Skeletal muscle satellite cell (primary cell): ENCODE results near the gene CHRNA1.

Experiments used
- H3K27me3 ChIP-seq: 2 replicates; pipeline ENCODE4 v1.7.0; 2013; ENCODE audit warnings: low read length; ENCODE audit not compliant: control insufficient read depth, insufficient read depth
- H3K36me3 ChIP-seq: 2 replicates; pipeline ENCODE4 v1.7.0; 2013; ENCODE audit warnings: mild to moderate bottlenecking, control low read depth, low read length; ENCODE audit not compliant: insufficient read depth
- H3K4me1 ChIP-seq: 2 replicates; pipeline ENCODE4 v1.7.0; 2013; ENCODE audit warnings: low read length; ENCODE audit not compliant: control insufficient read depth, insufficient read depth
- H3K4me2 ChIP-seq: 2 replicates; pipeline ENCODE4 v1.7.0; 2013; ENCODE audit warnings: mild to moderate bottlenecking, low read length
- H3K4me3 ChIP-seq: 2 replicates; pipeline ENCODE4 v1.7.0; 2013; ENCODE audit warnings: low read length
- H3K9ac ChIP-seq: 2 replicates; pipeline ENCODE4 v1.7.0; 2013; ENCODE audit warnings: mild to moderate bottlenecking, low read depth, low read length, moderate library complexity
- H3K9me3 ChIP-seq: replicated peaks from 2 replicates; pipeline ENCODE4 v1.7.0; 2013; ENCODE audit warnings: mild to moderate bottlenecking, control low read depth, low read length

CHRNA1 gene

DNA sequence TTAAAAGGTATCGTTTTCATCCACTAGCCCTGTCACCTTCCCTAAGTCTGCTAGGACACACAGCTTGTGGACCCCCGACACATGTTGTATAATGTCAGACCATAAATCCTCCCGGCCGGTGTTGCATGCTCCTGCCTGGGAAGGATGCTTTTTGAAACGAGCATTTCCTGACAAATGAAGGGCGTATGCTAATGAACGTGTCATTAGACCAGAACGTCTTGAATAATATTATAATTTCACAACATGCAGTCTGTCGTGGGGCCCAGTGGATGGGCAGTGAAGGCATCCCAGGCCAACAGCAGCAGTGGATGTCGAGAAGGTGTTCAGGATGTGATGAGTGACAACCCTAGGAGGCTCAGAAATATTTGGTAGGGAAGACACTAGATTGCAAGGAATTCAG, 7.5 kb downstream of the CHRNA1 start:
- Histone ChIP-seq H3K4me2 (no peak overlapping the region), H3K4me3 (no peak overlapping the region), H3K9me3 (no peaks in the 10 kb centered on the region), H3K9ac (no peak overlapping the region), H3K4me1 (peaks cover 12% of the 10 kb centered on the region), H3K27me3 (no peaks in the 10 kb centered on the region), H3K36me3 (peaks cover 18% of the 10 kb centered on the region)

DNA sequence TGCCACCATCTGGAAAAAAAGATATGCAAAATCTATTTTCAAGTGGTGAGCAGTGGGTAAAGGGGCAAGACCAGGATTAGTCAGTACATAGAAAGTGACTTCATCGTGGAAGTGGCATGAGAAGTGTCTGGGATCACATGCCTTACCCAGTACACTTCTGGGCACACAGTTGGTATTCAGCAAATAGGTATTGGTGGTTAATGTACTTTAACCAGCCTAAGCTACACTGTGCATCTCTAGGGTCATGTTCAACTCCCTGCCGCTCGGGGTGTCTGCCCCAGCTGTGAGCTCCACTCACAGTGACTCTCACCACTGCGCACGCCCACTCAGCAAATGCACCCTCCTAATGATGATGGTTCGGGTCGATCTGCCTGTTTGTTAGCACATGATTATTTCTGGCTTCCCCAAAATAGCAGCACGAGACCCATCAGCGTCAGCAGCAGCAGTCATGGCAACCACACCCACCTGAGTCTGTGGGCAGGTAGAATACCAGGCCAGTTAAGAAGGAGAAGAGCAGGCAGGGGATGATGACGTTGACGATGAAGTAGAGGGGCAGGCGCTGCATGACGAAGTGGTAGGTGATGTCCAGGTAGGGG, 11.1 kb downstream of the CHRNA1 start:
- H3K4me1 ChIP-seq: no peaks in the 10 kb centered on the region
- H3K27me3 ChIP-seq: no peaks in the 10 kb centered on the region
- H3K4me3 ChIP-seq: no peak overlapping the region
- H3K9ac ChIP-seq: no peak overlapping the region
- peaks cover 27% of the 10 kb centered on the region for H3K36me3 ChIP-seq
- H3K9me3 ChIP-seq: no peaks in the 10 kb centered on the region
- H3K4me2 ChIP-seq: no peak overlapping the region

DNA sequence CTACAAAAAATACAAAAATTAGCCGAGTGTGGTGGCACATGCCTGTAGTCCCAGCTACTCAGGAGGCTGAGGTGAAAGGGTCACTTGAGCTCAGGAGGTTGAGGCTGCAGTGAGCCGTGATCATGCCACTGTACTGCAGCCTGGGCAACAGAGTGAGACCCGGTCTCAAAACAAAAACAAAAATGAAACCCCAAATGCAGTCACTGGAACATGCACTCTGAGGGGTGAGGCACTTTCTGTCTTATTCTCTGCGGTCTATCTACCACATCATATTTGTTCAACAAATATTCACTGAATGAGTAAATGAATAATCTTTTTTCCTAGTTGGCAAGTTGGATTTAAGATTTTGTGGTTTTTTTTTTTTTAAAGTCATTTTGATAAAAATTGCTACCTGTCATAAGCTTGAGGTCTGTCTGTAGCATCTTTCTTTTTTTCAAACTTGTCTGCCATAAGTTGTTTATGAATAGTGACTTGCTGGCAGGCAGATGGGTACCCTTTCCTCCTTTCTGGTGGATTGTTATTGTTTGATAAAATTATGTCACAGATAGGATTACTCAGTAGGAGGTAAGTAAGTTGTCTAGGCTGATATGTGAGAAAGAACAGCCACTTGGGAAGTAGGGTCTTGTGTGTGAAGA, 11.8 kb downstream of the CHRNA1 start:
- Histone ChIP-seq H3K9me3 (no peaks in the 10 kb centered on the region), H3K9ac (no peak overlapping the region), H3K27me3 (no peaks in the 10 kb centered on the region), H3K36me3 (peaks cover 26% of the 10 kb centered on the region), H3K4me3 (no peak overlapping the region), H3K4me2 (no peak overlapping the region), H3K4me1 (no peaks in the 10 kb centered on the region)

DNA sequence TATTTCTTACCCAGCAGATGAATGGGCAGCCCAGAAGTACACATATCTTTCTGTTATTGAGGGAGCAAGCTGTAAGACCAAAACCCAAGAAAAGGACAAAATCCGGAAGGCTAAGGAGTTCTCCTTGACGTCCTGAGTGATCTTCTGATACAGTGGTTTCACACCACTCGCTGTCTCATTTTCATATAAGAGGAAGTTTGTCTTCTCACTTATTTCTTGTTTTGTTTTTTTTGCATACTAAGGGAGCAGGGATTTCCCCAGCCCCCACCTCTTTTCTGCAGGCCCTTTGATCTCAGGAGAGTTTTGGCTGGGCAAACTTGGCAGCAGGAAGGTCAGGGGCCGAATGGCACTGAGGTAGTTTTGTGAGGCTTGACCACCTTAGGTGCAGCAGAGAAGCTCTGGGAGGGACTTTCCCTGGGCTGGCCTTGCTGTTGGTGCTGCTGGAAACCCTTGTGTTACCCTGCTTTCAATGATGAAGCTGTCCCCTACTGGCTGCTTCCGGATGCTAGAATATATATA, 13.3 kb downstream of the CHRNA1 start:
- no peak overlapping the region for H3K4me2 ChIP-seq
- H3K36me3 ChIP-seq: peaks cover 19% of the 10 kb centered on the region
- no peaks in the 10 kb centered on the region for H3K27me3 ChIP-seq
- H3K4me3 ChIP-seq: no peak overlapping the region
- H3K9ac ChIP-seq: no peak overlapping the region
- no peaks in the 10 kb centered on the region for H3K4me1 ChIP-seq
- no peaks in the 10 kb centered on the region for H3K9me3 ChIP-seq

DNA sequence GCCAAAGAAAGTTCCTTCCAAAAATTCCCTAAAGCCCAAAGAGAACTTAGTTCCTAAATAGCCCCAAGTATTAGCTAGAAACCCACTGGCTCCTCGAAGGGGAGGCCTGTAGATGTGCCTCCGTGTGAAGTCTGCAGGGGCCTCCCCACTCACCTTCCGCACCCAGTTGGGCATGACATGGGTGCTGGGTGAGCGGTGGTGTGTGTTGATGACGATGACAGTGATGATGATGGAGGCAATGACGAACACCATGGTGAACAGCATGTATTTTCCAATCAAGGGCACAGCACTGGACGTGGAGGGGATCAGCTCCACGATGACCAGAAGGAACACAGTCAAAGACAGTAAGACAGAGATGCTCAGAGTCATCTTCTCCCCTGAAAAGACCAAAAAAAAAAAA, 14.5 kb downstream of the CHRNA1 start:
- H3K36me3 ChIP-seq: peaks cover 19% of the 10 kb centered on the region
- H3K4me3 ChIP-seq: no peak overlapping the region
- no peak overlapping the region for H3K9ac ChIP-seq
- H3K4me1 ChIP-seq: no peaks in the 10 kb centered on the region
- no peaks in the 10 kb centered on the region for H3K27me3 ChIP-seq
- no peaks in the 10 kb centered on the region for H3K9me3 ChIP-seq
- no peak overlapping the region for H3K4me2 ChIP-seq

DNA sequence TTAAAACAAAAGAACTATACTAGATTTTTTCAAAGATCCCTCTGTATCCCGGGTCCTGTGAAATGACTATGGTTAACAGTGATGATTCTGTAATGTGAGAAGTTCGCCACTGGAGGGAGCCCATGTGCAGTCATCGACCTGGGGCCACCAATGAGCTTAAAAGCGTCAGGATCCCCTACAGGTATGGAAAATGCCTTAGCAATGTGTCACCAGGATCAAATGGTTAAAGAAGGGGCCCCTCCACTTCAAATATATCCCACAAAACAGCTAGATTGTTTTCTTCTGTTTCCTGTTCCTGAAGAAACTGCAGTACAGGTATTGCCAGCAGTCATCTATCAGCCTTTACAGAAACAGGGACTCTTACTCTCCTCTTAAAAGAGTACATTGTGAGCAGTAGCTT, 15.3 kb downstream of the CHRNA1 start:
- Histone ChIP-seq H3K4me3 (no peak overlapping the region), H3K4me1 (no peaks in the 10 kb centered on the region), H3K9me3 (no peaks in the 10 kb centered on the region), H3K4me2 (no peak overlapping the region), H3K9ac (no peak overlapping the region), H3K36me3 (peaks cover 16% of the 10 kb centered on the region), H3K27me3 (no peaks in the 10 kb centered on the region)

DNA sequence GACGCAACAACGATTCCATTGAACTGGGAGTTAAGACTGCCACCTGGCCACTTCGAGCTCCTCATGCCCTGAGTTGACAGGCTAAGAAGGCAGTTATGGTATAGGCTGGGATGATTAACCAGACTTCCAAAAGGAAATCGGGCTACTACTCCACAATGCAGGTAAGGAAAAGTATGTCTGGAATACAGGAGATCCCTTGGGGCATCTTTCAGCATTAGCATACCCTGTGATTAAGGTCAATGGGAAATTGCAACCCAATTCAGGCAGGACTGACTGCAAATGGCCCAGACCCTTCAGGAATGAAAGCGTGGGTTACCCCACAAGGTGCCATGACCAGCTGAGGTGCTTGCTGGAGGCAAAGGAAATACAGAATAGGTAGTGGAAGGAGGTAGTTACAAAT, 19.1 kb downstream of the CHRNA1 start:
- Histone ChIP-seq H3K9ac (no peak overlapping the region), H3K27me3 (no peaks in the 10 kb centered on the region), H3K9me3 (no peaks in the 10 kb centered on the region), H3K4me1 (no peaks in the 10 kb centered on the region), H3K4me3 (no peak overlapping the region), H3K4me2 (no peak overlapping the region), H3K36me3 (peaks cover 9% of the 10 kb centered on the region)

DNA sequence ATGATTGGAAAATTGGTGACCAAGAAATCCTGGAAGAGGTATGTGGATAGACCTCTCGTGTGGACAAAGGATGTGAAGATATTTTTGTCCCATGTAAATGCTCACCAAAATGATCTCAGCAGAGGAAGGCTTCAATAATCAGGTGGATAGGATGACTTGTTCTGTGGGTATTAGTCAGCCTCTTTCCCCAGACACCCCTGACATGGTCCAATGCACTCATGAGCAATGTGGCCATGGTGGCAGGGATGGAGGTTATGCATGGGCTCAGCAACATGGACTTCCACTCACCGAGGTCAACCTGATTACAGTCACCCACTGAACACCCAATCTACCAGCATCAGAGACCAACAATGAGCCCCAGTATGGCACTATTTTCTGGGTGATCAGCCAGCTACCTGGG, 20.2 kb downstream of the CHRNA1 start:
- Histone ChIP-seq H3K36me3 (peaks cover 9% of the 10 kb centered on the region), H3K4me1 (no peaks in the 10 kb centered on the region), H3K4me2 (no peak overlapping the region), H3K9ac (no peak overlapping the region), H3K9me3 (no peaks in the 10 kb centered on the region), H3K4me3 (no peak overlapping the region), H3K27me3 (peaks cover 2% of the 10 kb centered on the region)

DNA sequence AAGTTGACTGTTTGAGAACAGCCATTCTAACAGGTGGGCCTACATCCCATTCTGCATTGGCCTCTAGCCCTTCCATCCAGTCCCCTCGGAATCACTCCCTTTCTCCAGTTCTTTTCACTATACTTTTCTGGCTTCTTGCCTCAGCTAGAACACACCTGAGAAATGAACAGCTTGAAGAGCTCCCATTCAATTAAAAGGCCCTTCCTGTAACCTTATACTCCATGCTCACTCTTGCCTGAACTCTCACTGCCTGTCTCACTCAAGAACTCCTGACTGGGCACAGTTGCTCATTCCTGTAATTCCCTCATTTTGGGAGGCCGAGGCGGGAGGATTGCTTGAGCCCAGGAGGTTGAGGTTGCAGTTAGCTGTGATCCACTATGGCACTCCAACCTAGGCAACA, 23.6 kb downstream of the CHRNA1 start:
- Histone ChIP-seq H3K4me2 (no peak overlapping the region), H3K27me3 (peaks cover 17% of the 10 kb centered on the region), H3K4me3 (no peak overlapping the region), H3K4me1 (no peaks in the 10 kb centered on the region), H3K9ac (no peak overlapping the region), H3K36me3 (no peaks in the 10 kb centered on the region), H3K9me3 (no peaks in the 10 kb centered on the region)

DNA sequence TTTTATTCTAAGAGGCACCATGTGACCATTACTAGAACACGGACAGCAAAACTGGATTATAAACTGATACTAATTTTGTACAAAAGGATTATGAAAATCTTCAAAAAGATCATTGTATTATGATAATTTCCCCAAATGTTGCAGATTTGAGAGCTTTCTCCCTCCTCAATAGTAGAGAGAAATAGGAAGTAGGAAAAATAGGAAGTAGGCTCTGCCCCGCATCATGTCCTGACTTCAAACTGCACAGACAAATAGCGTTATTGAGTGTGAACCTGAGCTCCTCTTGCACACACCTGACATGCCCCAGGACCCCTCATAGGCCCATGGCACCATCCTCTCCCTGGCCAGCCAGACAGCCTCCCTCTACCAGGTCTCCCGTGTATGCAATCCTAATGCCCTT, 25.4 kb downstream of the CHRNA1 start:
- Histone ChIP-seq H3K27me3 (peaks cover 22% of the 10 kb centered on the region), H3K9me3 (no peaks in the 10 kb centered on the region), H3K9ac (no peak overlapping the region), H3K4me1 (no peaks in the 10 kb centered on the region), H3K4me2 (no peak overlapping the region), H3K36me3 (no peaks in the 10 kb centered on the region), H3K4me3 (no peak overlapping the region)

DNA sequence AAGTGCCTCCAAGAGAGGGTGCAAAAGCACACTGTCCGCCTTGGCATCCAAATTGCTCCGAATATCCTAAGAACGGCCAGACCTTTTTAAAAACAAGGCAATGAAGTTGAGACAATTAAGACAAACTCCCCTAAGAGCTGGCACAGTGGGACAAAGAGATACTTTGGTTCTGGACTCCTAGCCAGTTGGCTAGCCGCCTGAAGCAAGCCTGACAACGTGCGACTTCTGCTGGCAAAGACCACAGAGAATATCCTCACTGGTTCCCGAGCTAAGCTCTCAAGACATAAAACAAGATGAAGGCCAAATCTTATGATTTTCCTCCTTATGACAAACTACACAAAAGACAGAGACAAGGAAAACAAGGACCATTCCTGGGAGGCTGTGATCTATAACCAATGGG, 32.7 kb downstream of the CHRNA1 start:
- H3K4me1 ChIP-seq: peaks cover 7% of the 10 kb centered on the region
- H3K4me2 ChIP-seq: no peak overlapping the region
- H3K36me3 ChIP-seq: no peaks in the 10 kb centered on the region
- H3K27me3 ChIP-seq: peaks cover 53% of the 10 kb centered on the region
- H3K4me3 ChIP-seq: no peak overlapping the region
- H3K9ac ChIP-seq: no peak overlapping the region
- no peaks in the 10 kb centered on the region for H3K9me3 ChIP-seq

DNA sequence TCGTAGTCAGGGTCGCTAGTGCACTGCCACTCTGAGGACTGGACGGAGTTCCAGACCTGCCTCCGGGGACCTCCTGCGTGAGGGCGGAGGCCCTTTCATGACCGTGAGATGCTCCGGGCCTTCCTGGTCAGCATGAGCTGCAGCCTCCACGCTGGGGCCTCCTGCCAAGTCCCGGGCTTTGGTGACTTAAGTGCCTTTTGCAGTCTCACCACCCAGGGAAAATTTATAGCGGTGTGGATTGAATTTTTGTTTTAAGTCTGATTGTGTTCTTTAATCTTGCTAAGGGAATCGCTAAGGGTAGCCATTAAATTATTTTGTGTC, 33.6 kb downstream of the CHRNA1 start:
- H3K27me3 ChIP-seq: peaks cover 62% of the 10 kb centered on the region
- H3K4me3 ChIP-seq: peak overlapping the region; percentile 68
- H3K9me3 ChIP-seq: no peaks in the 10 kb centered on the region
- peak overlapping the region; percentile 87 for H3K4me2 ChIP-seq
- no peaks in the 10 kb centered on the region for H3K36me3 ChIP-seq
- H3K4me1 ChIP-seq: peaks cover 7% of the 10 kb centered on the region
- H3K9ac ChIP-seq: no peak overlapping the region
